Thyroid gland (tissue), 4 donors: Measurements from ENCODE around the gene CCSAP. TPM values are rescaled to one million over a fixed set of nuclear protein-coding genes. Genes with fewer than 3 reads are reported as not detected.

Experiments
- DNase-seq, 2 donors: peaks; one replicate each; pipeline ENCODE4 v3.0.0-alpha.2; 2019
- H3K27ac ChIP-seq, 3 donors: fragments of 200-600 bp; sonication (generic); 1 replicate in 2 of 3; 2 replicates in 1 of 3; pipeline ENCODE4 v1.5.1; 2016 to 2019; ENCODE audit warnings: mild to moderate bottlenecking in 1 of 3, moderate library complexity in 1 of 3
- H3K27me3 ChIP-seq: fragments of 200-600 bp; sonication (generic); one replicate; pipeline ENCODE4 v1.5.1; 2019
- H3K36me3 ChIP-seq, 2 donors: fragments of 200-600 bp; sonication (generic); one replicate each; pipeline ENCODE4 v1.5.1; 2016 to 2019
- H3K4me1 ChIP-seq, 2 donors: fragments of 200-600 bp; sonication (generic); one replicate each; pipeline ENCODE4 v1.5.1; 2017 to 2019
- H3K4me3 ChIP-seq, 3 donors: fragments of 200-600 bp; sonication (generic); replicated peaks in 1 of 3; 1 replicate in 2 of 3; 2 replicates in 1 of 3; pipeline ENCODE4 v1.5.1; 2016; ENCODE audit warnings: mild to moderate bottlenecking in 1 of 3
- H3K9me3 ChIP-seq: fragments of 200-600 bp; sonication (generic); one replicate; pipeline ENCODE4 v1.5.1; 2017
- POLR2A ChIP-seq, 2 donors: fragments of 450-650 bp; IDR thresholded peaks; one replicate each; pipeline ENCODE4 v1.6.1; 2017; ENCODE audit warnings: antibody characterized with exemption in 2 of 2, mild to moderate bottlenecking in 2 of 2, moderate library complexity in 1 of 2
- WGBS, 2 donors: methylation state at CpG; one replicate each; pipeline ENCODE4 v1.1.5; 2017; 5-methylcytosine and 5-hydroxymethylcytosine counted together
- intact Hi-C: fragments of 100-400 bp; cut with DNase I; formaldehyde crosslinking; loops from one replicate; pipeline ENCODE4 v1.15.1; 2023
- total RNA-seq, 4 donors: library from RNA; depleted of rRNA; stranded (reverse); fragments of >200 nt; gene quantifications; one replicate each; pipeline ENCODE4 v1.2.3, GENCODE V29; 2016
- TF ChIP-seq, protein P1 (sequence below), 6 experiments: fragments of 200-600 bp in 3 of 6; fragments of 450-650 bp in 3 of 6; sonication (generic) in 3 of 6; IDR thresholded peaks; one replicate each; pipeline ENCODE4 v1.5.1; 2016 to 2019; ENCODE audit warnings: antibody characterized with exemption in 6 of 6, mild to moderate bottlenecking in 2 of 6, inconsistent platforms in 1 of 6, moderate library complexity in 1 of 6

The CCSAP gene
- total RNA-seq, 4 donors from 2014 or later: 2.1 to 3.6 (median 2.9) TPM

GRCh38 chr1:229287267-229287666, 55.6 kb downstream of the CCSAP start:
- intact Hi-C loops: no loop called here
- Histone ChIP-seq H3K27ac (no peak overlapping the region), H3K27me3 (no peaks in the 10 kb centered on the region), H3K4me3 (no peak overlapping the region), H3K36me3 (peaks cover 0 to under 1% of the 10 kb centered on the region in 2 donors), H3K9me3 (no peaks in the 10 kb centered on the region), H3K4me1 (peaks cover 5 to 11% of the 10 kb centered on the region in 2 donors)
- 84 to 91% methylated on average over 1 of the region's 1 CpG for WGBS, 2 donors
- peak in 1 of 2 donors; percentile 6 for DNase-seq
- TF ChIP-seq, protein P1, sequence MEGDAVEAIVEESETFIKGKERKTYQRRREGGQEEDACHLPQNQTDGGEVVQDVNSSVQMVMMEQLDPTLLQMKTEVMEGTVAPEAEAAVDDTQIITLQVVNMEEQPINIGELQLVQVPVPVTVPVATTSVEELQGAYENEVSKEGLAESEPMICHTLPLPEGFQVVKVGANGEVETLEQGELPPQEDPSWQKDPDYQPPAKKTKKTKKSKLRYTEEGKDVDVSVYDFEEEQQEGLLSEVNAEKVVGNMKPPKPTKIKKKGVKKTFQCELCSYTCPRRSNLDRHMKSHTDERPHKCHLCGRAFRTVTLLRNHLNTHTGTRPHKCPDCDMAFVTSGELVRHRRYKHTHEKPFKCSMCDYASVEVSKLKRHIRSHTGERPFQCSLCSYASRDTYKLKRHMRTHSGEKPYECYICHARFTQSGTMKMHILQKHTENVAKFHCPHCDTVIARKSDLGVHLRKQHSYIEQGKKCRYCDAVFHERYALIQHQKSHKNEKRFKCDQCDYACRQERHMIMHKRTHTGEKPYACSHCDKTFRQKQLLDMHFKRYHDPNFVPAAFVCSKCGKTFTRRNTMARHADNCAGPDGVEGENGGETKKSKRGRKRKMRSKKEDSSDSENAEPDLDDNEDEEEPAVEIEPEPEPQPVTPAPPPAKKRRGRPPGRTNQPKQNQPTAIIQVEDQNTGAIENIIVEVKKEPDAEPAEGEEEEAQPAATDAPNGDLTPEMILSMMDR (IDR thresholded peaks at IDR 0.05): no peak
- TF ChIP-seq POLR2A (IDR thresholded peaks at IDR 0.05): no peak

GRCh38 chr1:229286099-229286766, 56.6 kb downstream of the CCSAP start:
- Histone ChIP-seq H3K9me3 (no peaks in the 10 kb centered on the region), H3K36me3 (no peaks in the 10 kb centered on the region), H3K4me1 (peaks cover 5 to 11% of the 10 kb centered on the region in 2 donors), H3K27ac (no peak overlapping the region), H3K27me3 (no peaks in the 10 kb centered on the region), H3K4me3 (no peak overlapping the region)
- no peak for DNase-seq
- TF ChIP-seq, protein P1 (IDR thresholded peaks at IDR 0.05): no peak
- TF ChIP-seq POLR2A (IDR thresholded peaks at IDR 0.05): no peak
- WGBS, 2 donors: 78 to 87% methylated on average over 2 of the region's 2 CpGs
- intact Hi-C loops: no loop called here

DNA sequence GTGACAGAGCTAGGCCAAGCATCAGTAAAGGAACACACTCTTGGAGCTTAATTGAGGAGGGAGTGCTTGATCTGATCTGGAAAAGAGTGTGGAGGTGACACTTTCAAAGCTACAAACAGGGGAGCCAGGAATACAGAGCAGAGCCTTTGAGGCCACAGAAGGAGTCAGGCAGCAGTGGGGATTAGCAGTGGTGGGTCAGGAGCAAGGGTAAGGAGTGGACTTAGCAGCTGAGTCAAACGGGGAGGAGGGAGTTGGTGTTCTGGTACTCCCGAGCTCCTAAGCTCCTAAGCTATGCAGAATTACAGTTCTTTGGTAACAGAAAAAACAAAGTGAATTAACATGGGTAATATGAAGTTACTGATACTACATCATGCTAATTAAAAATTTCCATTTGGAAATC, 57.4 kb downstream of the CCSAP start:
- no peak for TF ChIP-seq POLR2A (IDR thresholded peaks at IDR 0.05)
- TF ChIP-seq, protein P1 (IDR thresholded peaks at IDR 0.05): no peak
- WGBS, 2 donors: 65 to 67% methylated on average over 2 of the region's 2 CpGs
- H3K27ac ChIP-seq: no peak overlapping the region
- DNase-seq: no peak
- H3K9me3 ChIP-seq: no peaks in the 10 kb centered on the region
- intact Hi-C loops: no loop called here
- peaks cover 5 to 11% of the 10 kb centered on the region in 2 donors for H3K4me1 ChIP-seq
- no peak overlapping the region for H3K4me3 ChIP-seq
- H3K27me3 ChIP-seq: no peaks in the 10 kb centered on the region
- H3K36me3 ChIP-seq: no peaks in the 10 kb centered on the region

- WGBS, 2 donors: 95 to 97% methylated on average over 3 of the region's 3 CpGs
Observed at GRCh38 chr1:229284887-229285286, 58.0 kb downstream of the CCSAP start.

GRCh38 chr1:229283183-229283611, 59.6 kb downstream of the CCSAP start:
- WGBS, 2 donors: 71 to 90% methylated on average over 3 of the region's 3 CpGs
- Histone ChIP-seq H3K27ac (no peak overlapping the region), H3K36me3 (no peaks in the 10 kb centered on the region), H3K4me1 (peaks cover 5 to 11% of the 10 kb centered on the region in 2 donors), H3K9me3 (no peaks in the 10 kb centered on the region), H3K27me3 (no peaks in the 10 kb centered on the region), H3K4me3 (no peak overlapping the region)
- intact Hi-C loops: no loop called here
- DNase-seq: no peak
- no peak for TF ChIP-seq POLR2A (IDR thresholded peaks at IDR 0.05)

More at GRCh38 chr1:229284887-229285286, 58.0 kb downstream of the CCSAP start:
- DNase-seq: no peak
- Histone ChIP-seq H3K9me3 (no peaks in the 10 kb centered on the region), H3K27ac (no peak overlapping the region), H3K4me1 (peaks cover 5 to 11% of the 10 kb centered on the region in 2 donors), H3K4me3 (no peak overlapping the region), H3K36me3 (no peaks in the 10 kb centered on the region), H3K27me3 (no peaks in the 10 kb centered on the region)
- intact Hi-C loops: no loop called here
- TF ChIP-seq, protein P1 (IDR thresholded peaks at IDR 0.05): no peak
- no peak for TF ChIP-seq POLR2A (IDR thresholded peaks at IDR 0.05)
